GM21367 (cell line): ENCODE results near the gene NR5A1.

ENCODE experiments used
- ATAC-seq: cut with Tn5 transposase; IDR thresholded peaks from one replicate; pipeline ENCODE4 v1.9.1; 2021; ENCODE audit not compliant: unreplicated experiment

NR5A1 gene

GRCh38 chr9:124444166-124444565, 63.0 kb downstream of the NR5A1 start:
- no peak for ATAC-seq

- ATAC-seq = no peak
Measured at GRCh38 chr9:124443625-124444024, 63.6 kb downstream of the NR5A1 start.

DNA sequence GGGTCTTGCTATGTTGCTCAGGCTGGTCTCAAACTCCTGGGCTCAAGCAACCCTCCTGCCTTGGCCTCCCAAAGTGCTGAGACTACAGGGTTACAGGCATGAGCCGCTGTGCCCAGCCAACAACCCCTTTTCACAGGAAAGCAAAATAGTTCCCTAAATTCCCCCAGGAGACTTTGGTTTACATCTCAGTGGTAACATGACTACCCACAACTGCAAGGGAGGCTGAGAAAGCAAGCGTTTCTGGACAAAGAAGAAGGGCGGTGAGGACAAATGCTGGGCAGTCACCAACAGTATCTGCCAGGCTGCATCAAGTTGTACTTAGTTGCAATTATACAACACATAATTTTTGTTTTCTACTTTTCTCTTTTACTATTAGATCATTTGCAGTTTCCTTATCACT, 64.4 kb downstream of the NR5A1 start:
- no peak for ATAC-seq

GRCh38 chr9:124442379-124442778, 64.8 kb downstream of the NR5A1 start:
- no peak for ATAC-seq

DNA sequence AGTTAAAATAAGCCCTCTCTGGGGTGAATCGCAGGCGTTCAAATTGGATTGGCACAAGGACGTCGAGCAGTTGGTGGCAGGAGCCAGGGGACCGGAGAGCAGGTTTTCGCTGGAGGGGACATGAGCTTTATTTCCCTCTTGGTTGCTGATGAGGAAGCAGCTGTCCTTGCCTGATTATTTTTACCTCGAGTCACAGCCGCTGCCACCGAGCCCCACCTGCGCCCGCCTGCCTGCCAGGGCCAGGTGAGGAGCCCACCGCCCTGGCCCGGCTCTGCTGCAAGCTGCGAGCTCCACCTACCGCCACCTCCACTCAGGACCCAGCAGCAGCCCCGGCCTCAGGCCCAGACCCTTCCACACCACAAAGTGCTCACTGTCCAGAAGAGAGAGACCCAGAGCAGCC, 65.9 kb downstream of the NR5A1 start:
- no peak for ATAC-seq

DNA sequence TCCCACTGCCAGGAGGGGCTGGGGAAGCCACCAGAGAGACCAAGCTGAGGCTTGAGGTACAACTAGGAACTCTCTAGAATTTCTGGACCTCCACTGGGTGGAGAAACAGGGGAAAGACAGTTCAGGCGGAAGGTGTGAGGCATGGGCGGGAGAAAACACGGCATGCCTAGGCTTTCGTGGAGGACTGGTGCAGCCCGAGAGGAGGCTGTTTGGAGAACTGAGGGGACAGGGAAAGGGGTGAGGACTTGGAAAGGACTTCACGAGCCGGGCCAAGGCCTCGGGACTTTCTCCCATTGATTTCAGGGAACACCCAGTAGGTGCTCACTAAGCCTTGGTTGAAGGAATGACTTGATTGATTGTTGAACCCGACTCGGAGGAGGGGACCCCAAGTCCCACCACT, 66.4 kb downstream of the NR5A1 start:
- no peak for ATAC-seq

DNA sequence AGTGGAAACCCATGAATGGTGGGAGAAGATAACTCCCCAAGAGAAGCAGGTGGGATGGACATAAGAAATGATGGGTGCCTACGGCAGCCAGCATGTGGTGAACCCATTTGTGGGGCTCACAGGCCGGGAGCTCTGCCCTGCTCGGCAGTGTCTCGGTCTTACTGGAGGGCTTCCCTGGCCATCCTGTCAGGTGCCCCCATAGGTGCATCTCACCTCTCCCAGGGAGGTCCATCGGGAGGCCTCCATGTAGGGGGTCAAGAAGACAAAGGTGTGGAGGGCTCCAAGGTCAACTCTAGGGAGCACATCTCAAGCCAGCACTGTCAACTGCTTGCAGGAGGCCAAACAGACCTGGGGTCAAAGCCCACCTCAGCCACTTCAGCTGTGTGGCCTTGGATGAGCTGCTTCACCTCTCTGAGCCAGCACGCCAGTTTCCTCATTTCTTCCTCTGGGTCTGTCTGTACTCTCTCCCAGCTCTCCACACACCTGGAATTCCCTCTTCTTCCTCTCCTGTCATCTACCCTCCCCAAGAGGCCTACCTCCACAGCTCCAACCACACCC, 67.4 kb downstream of the NR5A1 start:
- ATAC-seq = no peak

DNA sequence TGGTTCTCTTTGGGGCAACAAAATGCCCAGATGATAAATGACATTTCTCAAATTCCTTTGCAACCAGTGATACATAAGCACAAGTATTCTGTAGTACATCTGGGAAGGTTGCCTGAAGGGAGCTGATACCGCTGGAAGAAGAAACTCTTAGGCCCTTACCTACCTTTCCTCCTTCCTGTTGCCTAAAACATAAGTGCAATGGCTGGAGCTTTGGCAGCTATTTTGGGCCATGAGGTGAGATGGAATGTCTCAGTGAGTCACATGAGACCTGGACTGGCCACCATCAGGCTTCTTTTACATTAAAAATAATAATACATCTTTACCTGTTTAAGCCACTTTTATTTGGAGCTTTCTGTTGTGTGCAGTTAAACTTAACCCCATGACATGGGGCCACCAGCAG, 68.1 kb downstream of the NR5A1 start:
- ATAC-seq = no peak

GRCh38 chr9:124438091-124438490, 69.1 kb downstream of the NR5A1 start:
- no peak for ATAC-seq

GRCh38 chr9:124437086-124437485, 70.1 kb downstream of the NR5A1 start:
- ATAC-seq = no peak

GRCh38 chr9:124436320-124436719, 70.9 kb downstream of the NR5A1 start:
- no peak for ATAC-seq
